T-helper 1 cell treated with Interleukin-12 subunit alpha and Interleukin-12 subunit beta and Interleukin-4 antibody, amounts not matched to agents 30 ng/mL and 1 ng/mL, for 36 hours (primary cell): ENCODE data around the gene DCUN1D1. TPM values are rescaled to one million over a fixed set of nuclear protein-coding genes. Genes with fewer than 3 reads are reported as not detected.

Experiments used
- intact Hi-C: fragments of 100-400 bp; cut with micrococcal nuclease; formaldehyde crosslinking; loops from one replicate; pipeline ENCODE4 v1.15.1; 2024
- total RNA-seq: library from RNA; stranded (reverse); gene quantifications from 2 replicates; pipeline ENCODE4 v1.2.3, GENCODE V29; 2022

Gene DCUN1D1
- total RNA-seq, 1 donor from 2014 or later: 72.4 TPM

- intact Hi-C loops: no loop called here
These were observed 42.9 kb downstream of the DCUN1D1 start for GRCh38 chr3:182937293-182938051.

- intact Hi-C loops: no loop called here
These were observed 43.4 kb downstream of the DCUN1D1 start for GRCh38 chr3:182936918-182937285.

- intact Hi-C loops: no loop called here
These were observed 44.0 kb downstream of the DCUN1D1 start for GRCh38 chr3:182936239-182936917.

GRCh38 chr3:182935803-182936202 is 44.5 kb downstream of the DCUN1D1 start:
- intact Hi-C loops: no loop called here

- intact Hi-C loops: no loop called here
These were observed 54.4 kb downstream of the DCUN1D1 start for GRCh38 chr3:182925944-182926337.

- intact Hi-C loops: no loop called here
These were observed 54.9 kb downstream of the DCUN1D1 start for GRCh38 chr3:182925330-182925943.

GRCh38 chr3:182921665-182922355 is 58.5 kb downstream of the DCUN1D1 start:
- intact Hi-C loops: loop anchor here (2.0 kb wide), 1 partner anchor 19 kb away; no protein-coding TSS in a partner anchor

GRCh38 chr3:182920515-182921084 is 59.7 kb downstream of the DCUN1D1 start:
- intact Hi-C loops: no loop called here

- intact Hi-C loops: no loop called here
These were observed 60.4 kb downstream of the DCUN1D1 start for GRCh38 chr3:182919866-182920357.

- intact Hi-C loops: no loop called here
These were observed 63.2 kb downstream of the DCUN1D1 start for GRCh38 chr3:182917134-182917533.

GRCh38 chr3:182914341-182914740 is 66.0 kb downstream of the DCUN1D1 start:
- intact Hi-C loops: loop anchor here (5.0 kb wide), 4 partner anchors 118 to 473 kb away; partner anchors contain the start of gene ATP11B

- intact Hi-C loops: loop anchor here (5.0 kb wide), 4 partner anchors 118 to 473 kb away; partner anchors contain the start of gene ATP11B
These were observed 66.4 kb downstream of the DCUN1D1 start for GRCh38 chr3:182913889-182914288.

GRCh38 chr3:182912474-182912873 is 67.9 kb downstream of the DCUN1D1 start:
- intact Hi-C loops: loop anchor here (5.0 kb wide), 4 partner anchors 120 to 475 kb away; partner anchors contain the start of gene ATP11B

- intact Hi-C loops: loop anchor here (5.0 kb wide), 4 partner anchors 119 to 476 kb away; partner anchors contain the start of gene ATP11B
These were observed 68.6 kb downstream of the DCUN1D1 start for GRCh38 chr3:182911782-182912111.

- intact Hi-C loops: loop anchor here (5.0 kb wide), 4 partner anchors 119 to 476 kb away; partner anchors contain the start of gene ATP11B
These were observed 69.2 kb downstream of the DCUN1D1 start for GRCh38 chr3:182910936-182911781.

GRCh38 chr3:182909318-182910040 is 70.9 kb downstream of the DCUN1D1 start:
- intact Hi-C loops: loop anchor here (1.0 to 5.0 kb wide), 7 partner anchors 59 to 478 kb away; partner anchors contain the start of genes ATP11B and MCCC1

- intact Hi-C loops: loop anchor here (2.0 kb wide), 1 partner anchor 60 kb away; no protein-coding TSS in a partner anchor
These were observed 71.9 kb downstream of the DCUN1D1 start for GRCh38 chr3:182908471-182908870.

- intact Hi-C loops: no loop called here
These were observed 74.3 kb downstream of the DCUN1D1 start for GRCh38 chr3:182906036-182906435.

- intact Hi-C loops: no loop called here
These were observed 74.7 kb downstream of the DCUN1D1 start for GRCh38 chr3:182905623-182906022.
